K562 (cell line): Measurements from ENCODE around the gene MXI1. TPM values are rescaled to one million over a fixed set of nuclear protein-coding genes. Genes with fewer than 3 reads are reported as not detected.

Experiments
- ARHGAP35 ChIP-seq: fragments of 450-650 bp; IDR thresholded peaks from 2 replicates; pipeline ENCODE4 v1.6.1; 2018; ENCODE audit not compliant: partially characterized antibody
- ATF1 ChIP-seq, 2 experiments: fragments of 450-650 bp in 1 of 2; IDR thresholded peaks; 2 replicates each; pipeline ENCODE4 v1.6.1; 2016; ENCODE audit warnings: missing compliant biosample characterization in 1 of 2, missing genetic modification characterization in 1 of 2
- BCLAF1 ChIP-seq, 2 experiments: fragments of 450-650 bp in 1 of 2; IDR thresholded peaks; 2 replicates each; pipeline ENCODE4 v1.6.1; 2011 to 2017; ENCODE audit warnings: low read depth in 2 of 2, antibody characterized with exemption in 1 of 2, borderline replicate concordance in 1 of 2, low read length in 1 of 2, mild to moderate bottlenecking in 1 of 2, mixed read lengths in 1 of 2; ENCODE audit not compliant: control insufficient read depth in 1 of 2
- HMG20B ChIP-seq: fragments of 250-450 bp; sonication (Bioruptor Pico); IDR thresholded peaks from 2 replicates; pipeline ENCODE4 v1.5.0; 2021; ENCODE audit warnings: mild to moderate bottlenecking
- TBP ChIP-seq: optimal IDR thresholded peaks from 2 replicates; pipeline ENCODE3; 2011; ENCODE audit warnings: low read depth, low read length, improper control_type of control experiment
- TEAD2 ChIP-seq: fragments of 450-650 bp; IDR thresholded peaks from 2 replicates; pipeline ENCODE4 v1.6.1; 2016; ENCODE audit warnings: missing genetic modification characterization, control low read depth, missing compliant biosample characterization
- TEAD4 ChIP-seq, 2 experiments: sonication (generic) in 1 of 2; formaldehyde crosslinking in 1 of 2; IDR thresholded peaks; 2 replicates each; pipeline versions ENCODE4 v1.6.1 to v1.8.0; 2012 to 2022; ENCODE audit warnings: borderline replicate concordance in 1 of 2, inconsistent platforms in 1 of 2, low read length in 1 of 2, mild to moderate bottlenecking in 1 of 2, missing genetic modification reagents in 1 of 2
- TOE1 ChIP-seq, 2 experiments: fragments of 450-650 bp in 1 of 2; sonication (generic) in 1 of 2; formaldehyde crosslinking in 1 of 2; IDR thresholded peaks; 2 replicates each; pipeline versions ENCODE4 v1.7.1 to v1.8.0; 2016 to 2022; ENCODE audit warnings: borderline replicate concordance in 2 of 2, mild to moderate bottlenecking in 2 of 2, antibody characterized with exemption in 1 of 2, inconsistent platforms in 1 of 2, low read depth in 1 of 2, missing genetic modification reagents in 1 of 2, moderate library complexity in 1 of 2
- ZNF445 ChIP-seq: fragments of 250-450 bp; sonication (Bioruptor Pico); IDR thresholded peaks from 2 replicates; pipeline ENCODE4 v1.4.0; 2020; ENCODE audit warnings: low read depth, mild to moderate bottlenecking, moderate library complexity
- ZNF57 ChIP-seq: fragments of 450-650 bp; formaldehyde crosslinking; IDR thresholded peaks from 2 replicates; pipeline ENCODE4 v1.4.0; 2020; ENCODE audit warnings: mild to moderate bottlenecking, moderate library complexity
- polyA plus RNA-seq, 8 experiments: library from polyadenylated mRNA; depleted of rRNA in 4 of 8; stranded (reverse) in 5 of 8; unstranded in 3 of 8; fragments of >200 nt; fragmentation: Nextera tagmentation in 2 of 8; fragmentation: Illumina TruSeq in 1 of 8; extraction: Ambion mirVana in 2 of 8; extraction: Trizol in 1 of 8; gene quantifications; 2 replicates each; pipeline versions ENCODE4 v1.2.1 to v1.2.3, GENCODE V29; 2011 to 2014; ENCODE audit warnings: inconsistent platforms in 1 of 8, missing spikeins in 1 of 8
- total RNA-seq, 7 experiments: library from RNA; depleted of rRNA in 6 of 7; stranded (reverse); fragments of >200 nt in 6 of 7; fragmentation: Illumina TruSeq in 2 of 7; extraction: Trizol in 2 of 7; gene quantifications; 2 replicates each; pipeline versions ENCODE4 v1.2.1 to v1.2.3, GENCODE V29; 2011 to 2021; ENCODE audit warnings: low replicate concordance in 1 of 7
- TF ChIP-seq, protein P1 (sequence below), 2 experiments: fragments of 450-650 bp; formaldehyde crosslinking in 1 of 2; IDR thresholded peaks; 2 replicates each; pipeline versions ENCODE4 v1.4.0 to v1.6.1; 2014 to 2020; ENCODE audit warnings: mild to moderate bottlenecking in 2 of 2, borderline replicate concordance in 1 of 2, low read depth in 1 of 2
- TF ChIP-seq, protein P2 (sequence below): sonication (generic); formaldehyde crosslinking; IDR thresholded peaks from 2 replicates; pipeline ENCODE4 v1.8.0; 2023; ENCODE audit warnings: mild to moderate bottlenecking, missing genetic modification reagents

The MXI1 gene
- total and polyA plus RNA-seq, 9 of the 15 experiments (the other 6 are each of a cell fraction or from before 2014, with no cell fraction given): 9.1 to 23.7 (median 14.8) TPM

DNA sequence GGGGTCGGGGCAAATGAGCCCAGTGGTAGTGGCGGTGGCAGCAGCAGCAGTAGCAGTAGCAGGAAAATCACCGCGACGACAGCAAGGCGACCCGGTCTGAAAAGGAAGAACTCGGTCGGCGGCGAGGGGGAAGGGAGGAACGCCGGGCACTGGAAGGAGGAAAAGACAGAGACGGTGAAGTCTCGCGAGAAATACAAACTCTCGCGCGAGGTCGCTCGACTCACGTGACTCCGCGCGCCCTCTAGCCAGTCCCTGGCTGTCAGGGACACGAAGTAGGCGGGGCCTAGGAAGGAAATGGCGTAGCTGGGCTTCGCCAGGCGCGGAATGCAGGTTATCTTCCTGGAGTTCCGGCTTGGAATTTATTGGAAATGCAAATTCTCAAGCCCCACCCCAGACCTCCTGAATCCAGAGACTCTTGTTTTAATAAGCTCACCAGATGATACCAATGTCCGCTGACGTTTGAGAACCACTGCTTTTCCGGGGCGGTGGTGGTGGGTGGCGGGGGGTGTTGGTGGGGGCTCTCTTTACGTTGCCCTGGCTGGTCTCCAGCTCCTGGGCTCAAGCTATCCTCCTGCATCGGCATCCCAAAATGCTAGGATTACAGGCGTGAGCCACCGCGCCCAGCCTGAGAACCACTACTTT lies 97.5 kb downstream of the MXI1 start, which contains the start of gene SMNDC1 (continued):
- TF ChIP-seq, protein P1, sequence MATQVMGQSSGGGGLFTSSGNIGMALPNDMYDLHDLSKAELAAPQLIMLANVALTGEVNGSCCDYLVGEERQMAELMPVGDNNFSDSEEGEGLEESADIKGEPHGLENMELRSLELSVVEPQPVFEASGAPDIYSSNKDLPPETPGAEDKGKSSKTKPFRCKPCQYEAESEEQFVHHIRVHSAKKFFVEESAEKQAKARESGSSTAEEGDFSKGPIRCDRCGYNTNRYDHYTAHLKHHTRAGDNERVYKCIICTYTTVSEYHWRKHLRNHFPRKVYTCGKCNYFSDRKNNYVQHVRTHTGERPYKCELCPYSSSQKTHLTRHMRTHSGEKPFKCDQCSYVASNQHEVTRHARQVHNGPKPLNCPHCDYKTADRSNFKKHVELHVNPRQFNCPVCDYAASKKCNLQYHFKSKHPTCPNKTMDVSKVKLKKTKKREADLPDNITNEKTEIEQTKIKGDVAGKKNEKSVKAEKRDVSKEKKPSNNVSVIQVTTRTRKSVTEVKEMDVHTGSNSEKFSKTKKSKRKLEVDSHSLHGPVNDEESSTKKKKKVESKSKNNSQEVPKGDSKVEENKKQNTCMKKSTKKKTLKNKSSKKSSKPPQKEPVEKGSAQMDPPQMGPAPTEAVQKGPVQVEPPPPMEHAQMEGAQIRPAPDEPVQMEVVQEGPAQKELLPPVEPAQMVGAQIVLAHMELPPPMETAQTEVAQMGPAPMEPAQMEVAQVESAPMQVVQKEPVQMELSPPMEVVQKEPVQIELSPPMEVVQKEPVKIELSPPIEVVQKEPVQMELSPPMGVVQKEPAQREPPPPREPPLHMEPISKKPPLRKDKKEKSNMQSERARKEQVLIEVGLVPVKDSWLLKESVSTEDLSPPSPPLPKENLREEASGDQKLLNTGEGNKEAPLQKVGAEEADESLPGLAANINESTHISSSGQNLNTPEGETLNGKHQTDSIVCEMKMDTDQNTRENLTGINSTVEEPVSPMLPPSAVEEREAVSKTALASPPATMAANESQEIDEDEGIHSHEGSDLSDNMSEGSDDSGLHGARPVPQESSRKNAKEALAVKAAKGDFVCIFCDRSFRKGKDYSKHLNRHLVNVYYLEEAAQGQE (IDR thresholded peaks at IDR 0.05; ENCODE audit: borderline replicate concordance): peak; percentile 56
- TF ChIP-seq, protein P1 (CRISPR knock-in tag; IDR thresholded peaks at IDR 0.05; ENCODE audit: low read depth): no peak
- TF ChIP-seq HMG20B (no peak), BCLAF1 (IDR thresholded peaks at IDR 0.05; ENCODE audit: borderline replicate concordance in 1 of 2, control insufficient read depth in 1 of 2, low read depth in 2 of 2, low read length in 1 of 2) (no peak), ATF1 (CRISPR knock-in tag; IDR thresholded peaks at IDR 0.05) (no peak), ATF1 (tag; IDR thresholded peaks at IDR 0.05) (peak; percentile 57), TOE1 (IDR thresholded peaks at IDR 0.05; ENCODE audit: borderline replicate concordance) (peak; percentile 98), TOE1 (CRISPR knock-in tag; IDR thresholded peaks at IDR 0.05; ENCODE audit: borderline replicate concordance, low read depth) (no peak), TEAD4 (IDR thresholded peaks at IDR 0.05; ENCODE audit: low read length) (peak; percentile 78), TEAD4 (CRISPR knock-in tag; IDR thresholded peaks at IDR 0.05; ENCODE audit: borderline replicate concordance) (no peak), TBP (peak; percentile 80), ARHGAP35 (peak; percentile 89), TEAD2 (tag) (peak; percentile 65; the same call in 1 of the 2 replicates), ZNF57 (CRISPR knock-in tag) (no peak), ZNF445 (CRISPR knock-in tag) (no peak)
- TF ChIP-seq, protein P2, sequence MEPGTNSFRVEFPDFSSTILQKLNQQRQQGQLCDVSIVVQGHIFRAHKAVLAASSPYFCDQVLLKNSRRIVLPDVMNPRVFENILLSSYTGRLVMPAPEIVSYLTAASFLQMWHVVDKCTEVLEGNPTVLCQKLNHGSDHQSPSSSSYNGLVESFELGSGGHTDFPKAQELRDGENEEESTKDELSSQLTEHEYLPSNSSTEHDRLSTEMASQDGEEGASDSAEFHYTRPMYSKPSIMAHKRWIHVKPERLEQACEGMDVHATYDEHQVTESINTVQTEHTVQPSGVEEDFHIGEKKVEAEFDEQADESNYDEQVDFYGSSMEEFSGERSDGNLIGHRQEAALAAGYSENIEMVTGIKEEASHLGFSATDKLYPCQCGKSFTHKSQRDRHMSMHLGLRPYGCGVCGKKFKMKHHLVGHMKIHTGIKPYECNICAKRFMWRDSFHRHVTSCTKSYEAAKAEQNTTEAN (CRISPR knock-in tag): no peak
